HFFc6 (cell line): ENCODE data around the gene MMS22L. TPM values are rescaled to one million over a fixed set of nuclear protein-coding genes. Genes with fewer than 3 reads are reported as not detected.

ENCODE experiments used
- DNase-seq: peaks from one replicate; pipeline ENCODE4 v3.0.0-alpha.2; 2018
- H3K27ac Mint-ChIP-seq: 2 replicates; pipeline ENCODE4 v1.8.0; 2020; ENCODE audit warnings: mild to moderate bottlenecking, mixed read lengths
- H3K27me3 Mint-ChIP-seq: 2 replicates; pipeline ENCODE4 v1.8.0; 2021; ENCODE audit warnings: mild to moderate bottlenecking, moderate library complexity, mixed read lengths; ENCODE audit not compliant: insufficient read depth
- H3K36me3 Mint-ChIP-seq: 2 replicates; pipeline ENCODE4 v1.8.0; 2021; ENCODE audit warnings: low read depth, mixed read lengths
- H3K4me1 Mint-ChIP-seq: 2 replicates; pipeline ENCODE4 v1.8.0; 2020; ENCODE audit warnings: low read depth, mixed read lengths
- H3K4me3 Mint-ChIP-seq: 2 replicates; pipeline ENCODE4 v1.8.0; 2020; ENCODE audit warnings: mild to moderate bottlenecking, moderate library complexity, mixed read lengths
- H3K9me3 Mint-ChIP-seq: 2 replicates; pipeline ENCODE4 v1.8.0; 2020; ENCODE audit warnings: mild to moderate bottlenecking, mixed read lengths
- total RNA-seq, 6 experiments: library from RNA; stranded (reverse); fragmentation: NEBNext Ultra II Directional; extraction: Animal tissue kit (Norgen Biotek cat#: 25700); gene quantifications; 2 replicates in 1 of 6; 3 replicates in 5 of 6; pipeline ENCODE4 v1.2.3, GENCODE V29; 2021
- TF ChIP-seq, protein P1 (sequence below): fragments of 200-600 bp; sonication (generic); IDR thresholded peaks from 2 replicates; pipeline ENCODE4 v1.5.0; 2021; ENCODE audit warnings: antibody characterized with exemption, mild to moderate bottlenecking

Gene MMS22L
- total RNA-seq, 6 experiments from 2014 or later = 6.2 to 15.7 (median 13.6) TPM

DNA sequence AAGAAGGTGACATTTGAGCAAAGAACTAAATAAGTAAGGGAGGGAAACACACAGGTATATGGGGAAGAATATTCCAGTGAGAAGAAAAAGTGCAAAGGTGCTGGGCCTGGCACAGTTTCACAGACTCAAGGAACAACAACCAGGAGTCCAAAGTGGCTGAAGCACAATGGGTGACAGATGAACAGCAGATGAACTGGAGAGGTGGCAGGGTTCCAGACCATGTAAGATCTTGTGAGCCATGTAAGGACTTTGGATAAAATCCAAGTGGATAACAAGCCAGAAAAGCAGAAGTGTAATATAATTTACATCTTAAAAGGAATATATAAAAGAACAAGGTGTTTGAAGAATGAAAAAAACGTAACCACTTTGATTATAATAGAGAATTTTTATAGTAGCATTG is 87.9 kb downstream of the MMS22L start:
- no peak for DNase-seq
- no peaks in the 10 kb centered on the region for H3K9me3 Mint-ChIP-seq
- H3K27ac Mint-ChIP-seq = no peak overlapping the region; the same call in 1 of the 2 replicates
- TF ChIP-seq, protein P1, sequence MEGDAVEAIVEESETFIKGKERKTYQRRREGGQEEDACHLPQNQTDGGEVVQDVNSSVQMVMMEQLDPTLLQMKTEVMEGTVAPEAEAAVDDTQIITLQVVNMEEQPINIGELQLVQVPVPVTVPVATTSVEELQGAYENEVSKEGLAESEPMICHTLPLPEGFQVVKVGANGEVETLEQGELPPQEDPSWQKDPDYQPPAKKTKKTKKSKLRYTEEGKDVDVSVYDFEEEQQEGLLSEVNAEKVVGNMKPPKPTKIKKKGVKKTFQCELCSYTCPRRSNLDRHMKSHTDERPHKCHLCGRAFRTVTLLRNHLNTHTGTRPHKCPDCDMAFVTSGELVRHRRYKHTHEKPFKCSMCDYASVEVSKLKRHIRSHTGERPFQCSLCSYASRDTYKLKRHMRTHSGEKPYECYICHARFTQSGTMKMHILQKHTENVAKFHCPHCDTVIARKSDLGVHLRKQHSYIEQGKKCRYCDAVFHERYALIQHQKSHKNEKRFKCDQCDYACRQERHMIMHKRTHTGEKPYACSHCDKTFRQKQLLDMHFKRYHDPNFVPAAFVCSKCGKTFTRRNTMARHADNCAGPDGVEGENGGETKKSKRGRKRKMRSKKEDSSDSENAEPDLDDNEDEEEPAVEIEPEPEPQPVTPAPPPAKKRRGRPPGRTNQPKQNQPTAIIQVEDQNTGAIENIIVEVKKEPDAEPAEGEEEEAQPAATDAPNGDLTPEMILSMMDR = no peak
- H3K36me3 Mint-ChIP-seq = no peaks in the 10 kb centered on the region
- peaks cover 23% of the 10 kb centered on the region for H3K4me1 Mint-ChIP-seq
- H3K27me3 Mint-ChIP-seq = peaks cover 1% of the 10 kb centered on the region; the same call in 1 of the 2 replicates
- no peak overlapping the region for H3K4me3 Mint-ChIP-seq

DNA sequence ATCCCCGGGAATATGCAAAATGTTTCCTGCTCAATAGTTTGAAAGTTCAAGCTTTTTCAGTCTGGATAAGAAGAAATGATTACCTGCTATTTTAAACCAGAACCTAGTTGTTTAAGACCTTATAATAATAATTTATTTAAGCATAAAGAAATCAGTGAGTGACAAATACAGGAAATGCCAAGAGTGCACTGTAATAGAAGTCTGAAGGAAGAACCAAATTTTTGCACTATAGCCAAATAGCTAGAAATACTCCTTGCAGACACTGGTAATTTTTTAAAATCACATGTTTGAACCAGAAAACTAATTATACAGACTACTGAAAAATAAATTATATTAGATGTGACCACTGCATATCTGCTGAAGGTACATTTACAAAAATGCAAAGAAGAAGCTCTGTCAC is 93.2 kb downstream of the MMS22L start:
- Mint-ChIP-seq H3K36me3 (no peaks in the 10 kb centered on the region), H3K4me1 (peaks cover 39% of the 10 kb centered on the region), H3K4me3 (no peak overlapping the region), H3K9me3 (no peaks in the 10 kb centered on the region), H3K27ac (peak overlapping the region; percentile 52; the same call in 1 of the 2 replicates), H3K27me3 (peaks cover 1% of the 10 kb centered on the region; the same call in 1 of the 2 replicates)
- TF ChIP-seq, protein P1 = no peak
- DNase-seq = peak; percentile 57

DNA sequence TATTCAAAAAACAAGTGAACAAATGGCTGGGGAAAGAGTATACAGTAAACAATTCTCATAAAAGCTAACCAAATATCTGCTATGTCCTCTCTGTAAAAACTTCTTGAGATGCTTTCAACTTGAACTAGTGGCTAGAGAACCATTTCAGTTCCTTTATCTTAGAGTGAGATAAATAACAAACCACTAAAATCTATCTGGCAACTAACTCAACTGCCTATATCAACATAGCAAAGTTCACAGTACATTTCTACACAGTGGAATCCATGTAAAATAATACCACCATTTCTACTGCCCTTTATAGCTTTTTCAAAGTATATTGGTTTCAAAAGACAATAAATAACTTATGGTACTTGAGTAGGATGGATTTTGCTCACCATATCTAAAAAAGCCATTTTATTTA is 95.1 kb downstream of the MMS22L start:
- no peaks in the 10 kb centered on the region for H3K9me3 Mint-ChIP-seq
- peaks cover 38% of the 10 kb centered on the region for H3K4me1 Mint-ChIP-seq
- peaks cover 1% of the 10 kb centered on the region; the same call in 1 of the 2 replicates for H3K27me3 Mint-ChIP-seq
- H3K27ac Mint-ChIP-seq = no peak overlapping the region; the same call in 1 of the 2 replicates
- TF ChIP-seq, protein P1 = no peak
- DNase-seq = no peak
- no peak overlapping the region for H3K4me3 Mint-ChIP-seq
- no peaks in the 10 kb centered on the region for H3K36me3 Mint-ChIP-seq

DNA sequence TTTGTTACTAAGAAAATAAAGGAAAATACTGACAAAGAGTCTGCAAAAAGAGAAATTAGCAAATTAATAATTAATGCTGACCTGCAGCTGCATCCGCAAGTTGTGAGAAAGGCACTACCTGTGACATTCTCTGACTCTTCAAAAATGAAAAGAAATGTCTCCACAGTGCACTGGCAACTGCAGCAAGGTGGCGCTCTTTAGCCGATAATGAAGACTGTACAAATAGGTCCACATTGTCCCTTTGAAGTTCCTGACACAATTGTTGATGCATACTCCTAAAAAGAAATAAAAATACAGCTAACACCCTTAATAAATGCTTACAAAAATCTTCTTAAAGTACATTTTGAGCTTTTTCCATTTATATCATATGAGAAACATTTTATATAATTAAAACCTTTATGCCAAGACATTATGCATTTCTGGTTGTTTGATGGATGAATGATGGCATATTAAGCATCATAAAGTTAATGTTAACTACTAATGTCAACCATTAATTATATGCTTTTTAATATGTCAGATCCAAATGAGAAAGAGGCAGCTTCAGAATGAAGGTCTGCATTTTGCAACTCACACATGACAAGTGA is 96.5 kb downstream of the MMS22L start:
- H3K4me1 Mint-ChIP-seq = peaks cover 33% of the 10 kb centered on the region
- H3K36me3 Mint-ChIP-seq = no peaks in the 10 kb centered on the region
- TF ChIP-seq, protein P1 = peak; percentile 95
- no peaks in the 10 kb centered on the region; the same call in 1 of the 2 replicates for H3K27me3 Mint-ChIP-seq
- DNase-seq = peak; percentile 68
- H3K9me3 Mint-ChIP-seq = no peaks in the 10 kb centered on the region
- H3K27ac Mint-ChIP-seq = no peak overlapping the region
- no peak overlapping the region for H3K4me3 Mint-ChIP-seq

DNA sequence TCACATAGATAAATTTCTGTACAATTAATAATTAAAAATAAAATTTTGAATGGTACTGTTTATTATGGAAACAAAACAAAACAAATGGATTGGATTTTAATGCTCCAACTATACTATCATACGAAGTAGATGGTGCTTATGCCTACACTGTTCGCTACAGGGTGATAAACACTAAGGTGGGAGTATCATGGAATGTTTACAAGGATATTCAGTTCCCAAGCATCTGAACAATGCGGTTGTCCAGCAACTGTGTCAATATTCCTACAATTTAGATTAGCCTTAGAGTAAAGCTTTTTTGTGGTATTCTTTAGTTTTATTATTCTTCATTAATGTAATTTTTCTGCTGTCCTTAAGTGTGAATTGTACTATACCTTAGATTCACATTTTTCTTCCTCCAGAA is 105.1 kb downstream of the MMS22L start:
- no peak overlapping the region for H3K27ac Mint-ChIP-seq
- peaks cover 10% of the 10 kb centered on the region; the same call in 1 of the 2 replicates for H3K4me1 Mint-ChIP-seq
- no peak for DNase-seq
- TF ChIP-seq, protein P1 = no peak
- no peaks in the 10 kb centered on the region for H3K9me3 Mint-ChIP-seq
- no peak overlapping the region for H3K4me3 Mint-ChIP-seq
- no peaks in the 10 kb centered on the region for H3K27me3 Mint-ChIP-seq
- H3K36me3 Mint-ChIP-seq = peaks cover 13% of the 10 kb centered on the region
